HG03432 (cell line): ENCODE data around the gene GLIPR1L2.
A peak's percentile ranks its signal among the peaks of the same experiment; 100 is the strongest.

Source experiments
- ATAC-seq: cut with Tn5 transposase; IDR thresholded peaks from one replicate; pipeline ENCODE4 v1.9.1; 2021; ENCODE audit warnings: mild to moderate bottlenecking, moderate library complexity; ENCODE audit not compliant: unreplicated experiment

The GLIPR1L2 gene

DNA sequence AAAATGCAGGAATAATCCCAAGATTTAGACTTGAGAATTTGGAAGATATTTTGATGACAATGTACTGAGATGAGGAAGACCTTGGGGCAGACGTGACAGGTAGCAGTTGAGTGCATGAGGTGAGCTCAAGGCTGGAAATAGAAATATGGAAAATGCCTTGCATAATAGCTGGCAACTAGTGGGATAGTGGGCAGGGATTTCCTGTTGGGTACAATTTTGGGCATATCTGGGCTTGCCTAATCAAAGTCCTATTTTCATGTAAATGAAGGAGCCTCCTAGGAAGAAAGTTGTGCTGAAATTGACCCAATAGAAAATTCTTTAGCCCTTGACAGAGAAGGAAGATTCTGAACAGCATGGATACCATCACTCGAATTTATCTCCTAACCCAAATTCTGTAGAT, 83.2 kb downstream of the GLIPR1L2 start:
- no peak for ATAC-seq

DNA sequence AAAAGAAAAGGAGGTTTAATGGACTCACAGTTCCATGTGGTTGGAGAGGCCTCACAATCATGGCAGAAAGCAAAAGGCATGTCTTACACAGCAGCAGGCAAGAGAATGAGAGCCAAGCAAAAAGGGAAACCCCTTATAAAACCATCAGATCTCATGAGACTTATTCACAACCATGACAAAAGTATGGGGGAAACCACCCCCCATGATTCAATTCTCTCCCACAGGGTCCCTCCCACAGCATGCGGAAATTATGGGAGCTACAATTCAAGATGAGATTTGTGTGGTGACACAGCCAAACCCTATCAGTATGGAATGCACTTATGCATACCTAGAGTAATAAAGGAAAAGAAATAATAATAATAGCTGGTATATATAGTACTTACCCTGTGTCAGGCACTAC, 85.2 kb downstream of the GLIPR1L2 start:
- ATAC-seq = no peak

- ATAC-seq = no peak
Observed at GRCh38 chr12:75477137-75477536, 86.2 kb downstream of the GLIPR1L2 start.

DNA sequence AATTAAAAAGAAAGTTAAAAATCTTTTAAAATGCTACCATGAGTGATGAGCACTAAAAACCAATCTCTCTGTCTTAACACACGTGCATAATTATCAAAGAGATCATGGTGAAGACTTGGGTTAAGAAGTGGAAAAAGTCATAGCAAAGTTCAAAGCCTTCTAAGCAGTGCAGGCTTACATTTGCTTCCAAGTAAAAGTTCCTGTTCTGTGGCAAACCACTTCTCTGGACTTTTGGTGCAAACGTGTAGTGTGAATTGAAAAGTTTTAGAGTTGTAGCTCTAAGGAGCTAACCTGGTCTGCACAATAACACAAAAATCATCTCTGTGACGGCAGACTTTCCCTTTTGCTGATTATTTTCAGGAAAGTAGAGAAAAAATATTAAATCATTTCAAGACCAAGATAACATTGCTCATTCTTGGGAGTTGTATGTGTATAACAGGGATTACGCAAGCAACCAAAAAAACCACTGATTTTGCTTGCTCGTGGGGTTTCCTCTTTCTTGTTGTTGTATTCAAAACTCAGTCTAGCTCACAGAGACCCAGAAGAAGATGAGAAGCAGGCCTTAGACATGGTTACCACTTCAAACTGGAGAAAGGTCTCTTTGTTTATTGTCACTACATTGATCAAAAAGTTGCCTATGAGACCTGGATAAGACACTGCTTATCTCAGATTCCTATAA, 87.4 kb downstream of the GLIPR1L2 start:
- peak; percentile 16 for ATAC-seq

DNA sequence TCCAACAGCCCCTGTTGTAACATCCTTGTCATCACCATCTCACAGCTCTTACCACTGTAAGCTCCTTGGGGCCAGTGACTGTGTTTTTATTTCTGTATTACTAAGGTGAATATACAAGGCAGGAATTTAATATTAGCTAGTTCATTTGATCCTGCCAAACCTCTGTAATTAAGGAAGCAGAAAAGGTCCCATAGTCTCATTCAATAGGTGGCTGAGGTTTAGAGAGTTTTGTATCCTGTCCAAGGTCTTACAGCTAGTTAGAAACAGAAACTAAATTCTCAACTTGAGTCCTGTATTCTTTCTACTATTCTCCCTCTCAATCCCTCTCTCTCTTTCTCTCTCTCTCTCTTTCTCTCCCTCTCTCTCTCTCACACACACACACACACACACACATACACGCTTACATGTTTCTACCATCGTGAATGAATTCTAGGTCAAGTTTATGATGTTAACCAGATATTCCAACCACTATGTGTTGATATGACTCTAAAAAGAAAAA, 89.1 kb downstream of the GLIPR1L2 start:
- peak; percentile 34 for ATAC-seq

DNA sequence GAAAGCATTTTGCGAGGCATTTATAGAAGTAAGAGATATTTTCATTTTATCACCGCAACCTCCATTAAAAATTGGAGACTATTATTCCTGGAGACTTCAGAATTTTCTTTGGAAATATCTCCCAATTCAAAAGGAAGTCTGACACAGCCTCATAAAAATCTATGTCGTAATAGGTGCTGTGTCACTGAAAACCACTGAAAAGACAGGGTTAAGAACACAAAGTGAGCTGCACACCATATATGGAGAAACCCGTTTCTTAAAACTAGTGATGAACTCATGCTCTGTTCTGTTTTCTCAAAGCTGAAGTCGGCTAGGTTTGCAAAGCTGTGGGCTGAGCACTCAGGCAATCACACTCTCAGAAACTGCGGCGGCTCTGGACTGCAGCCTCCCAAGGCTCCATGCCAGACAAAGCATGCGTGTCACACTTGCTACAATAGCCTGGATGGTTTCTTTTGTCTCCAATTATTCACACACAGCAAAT, 89.6 kb downstream of the GLIPR1L2 start, which contains the start of gene GLIPR1:
Gene GLIPR1 (plus strand): TSS at position 287 of the 481 bp plus-strand sequence. CDS start 126 bp downstream, at position 413.
- ATAC-seq = peak; percentile 88

DNA sequence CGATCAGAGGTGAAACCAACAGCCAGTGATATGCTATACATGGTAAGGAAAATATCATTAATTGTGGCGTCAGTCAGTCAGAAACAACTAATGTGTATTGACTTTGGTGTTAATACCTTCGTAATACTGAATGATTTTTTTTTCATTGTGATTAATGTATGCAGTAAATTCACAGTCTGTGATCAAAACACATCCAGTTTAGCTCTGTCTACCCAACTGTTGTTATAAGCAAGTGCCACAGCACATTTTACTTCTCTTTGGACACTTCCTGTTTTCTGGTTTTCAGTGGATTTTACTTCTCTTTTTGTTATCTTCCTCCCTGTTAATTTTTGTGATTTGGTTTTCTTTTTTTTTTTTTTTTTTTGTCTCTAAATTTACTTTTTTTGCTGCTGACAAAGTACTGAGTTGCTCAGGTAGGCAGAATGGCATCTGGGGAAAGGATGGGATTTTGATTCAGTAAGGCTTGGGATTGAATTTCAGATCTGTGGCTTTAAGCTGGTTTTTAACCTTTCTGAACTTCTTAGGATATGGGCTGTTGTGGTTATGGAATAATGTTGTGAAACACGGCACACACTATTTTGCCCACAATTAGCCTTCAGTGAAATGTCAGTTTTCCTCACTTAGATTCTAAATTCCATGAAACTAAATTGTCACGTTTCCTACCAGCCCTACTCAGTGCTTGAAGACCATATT, 90.3 kb downstream of the GLIPR1L2 start:
- peak; percentile 18 for ATAC-seq

- ATAC-seq = no peak
Observed at GRCh38 chr12:75481774-75482173, 90.9 kb downstream of the GLIPR1L2 start.
